Endothelial cell of umbilical vein (primary cell): ENCODE measurements around the gene PDE4B.

Experiments
- CTCF ChIP-seq, 2 donors: IDR thresholded peaks; 1 replicate in 1 of 2; 2 replicates in 1 of 2; pipeline ENCODE4 v1.5.1; 2011; ENCODE audit warnings: low read length in 2 of 2, mild to moderate bottlenecking in 2 of 2, moderate library complexity in 2 of 2, control low read depth in 1 of 2, inconsistent platforms in 1 of 2, low read depth in 1 of 2; ENCODE audit not compliant: insufficient read depth in 1 of 2; ENCODE audit errors: extremely low read depth in 1 of 2
- GATA2 ChIP-seq: IDR thresholded peaks from 2 replicates; pipeline ENCODE4 v1.7.0; 2011; ENCODE audit warnings: low read depth, mild to moderate bottlenecking, moderate library complexity, mixed read lengths, low read length; ENCODE audit not compliant: insufficient read length, insufficient read depth
- POLR2A ChIP-seq: IDR thresholded peaks from 2 replicates; pipeline ENCODE4 v1.6.1; 2012; ENCODE audit warnings: low read depth, mild to moderate bottlenecking, control low read depth, low read length

- no peak for TF ChIP-seq GATA2
- TF ChIP-seq CTCF (IDR thresholded peaks at IDR 0.05; ENCODE audit: extremely low read depth in 1 of 2, insufficient read depth in 1 of 2, low read depth in 1 of 2, low read length in 2 of 2) = no peak
- TF ChIP-seq POLR2A = no peak
Measured at GRCh38 chr1:66349242-66349641, 556.5 kb downstream of the PDE4B start.
